ENCODE measurements around the gene TMX1. TPM values are rescaled to one million over a fixed set of nuclear protein-coding genes. Genes with fewer than 3 reads are reported as not detected.

TMX1 gene
- total and polyA plus RNA-seq, 3 donors from 2014 or later = 19.2 to 30.7 (median 19.5) TPM

DNA sequence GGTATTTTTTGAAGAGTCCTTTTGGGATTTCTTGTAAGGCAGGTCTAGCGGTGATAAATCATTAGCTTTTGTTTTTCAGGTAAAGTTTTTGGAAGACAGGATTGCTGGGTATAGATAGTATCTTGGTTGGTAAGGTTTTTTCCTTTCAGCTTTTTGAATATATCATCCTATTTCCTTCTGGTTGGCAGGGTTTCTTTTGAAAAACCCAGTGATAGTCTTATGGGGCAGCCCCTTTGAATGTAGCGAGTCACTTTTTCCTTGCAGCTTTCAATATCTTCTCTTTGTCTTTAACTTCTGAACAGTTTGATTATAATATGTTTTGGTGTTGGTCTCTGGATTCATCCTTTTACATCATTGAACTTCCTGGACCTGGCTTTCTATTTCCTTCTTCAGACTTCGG, 20.2 kb downstream of the TMX1 start:
- H3K9me3 ChIP-seq = no peaks in the 10 kb centered on the region

DNA sequence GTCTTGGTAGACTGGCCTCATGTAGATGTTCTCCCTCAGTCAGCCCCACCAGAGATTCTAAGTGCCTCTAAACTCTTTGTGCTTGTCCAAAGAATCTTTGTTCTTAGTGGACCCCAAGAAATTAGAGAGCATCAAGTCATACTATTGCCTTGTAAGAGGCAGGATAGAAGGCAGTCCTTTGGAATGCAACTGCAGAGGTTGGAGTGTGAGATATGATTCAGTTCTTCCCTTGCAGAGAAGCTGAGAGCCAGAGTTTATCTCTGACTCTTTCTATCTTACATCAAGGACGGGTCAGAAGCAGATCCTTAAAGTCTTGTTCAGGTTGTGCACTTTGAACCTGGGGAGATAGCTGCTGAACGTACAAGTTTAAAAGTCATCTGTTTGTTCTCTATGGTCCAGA, 21.1 kb downstream of the TMX1 start:
- Histone ChIP-seq H3K4me3 (no peak overlapping the region), H3K9me3 (no peaks in the 10 kb centered on the region), H3K27ac (no peak overlapping the region), H3K4me1 (no peaks in the 10 kb centered on the region), H3K27me3 (no peaks in the 10 kb centered on the region), H3K36me3 (ENCODE audit: low read depth, missing control alignments) (no peaks in the 10 kb centered on the region)
- TF ChIP-seq POLR2A (IDR thresholded peaks at IDR 0.05) = no peak
- TF ChIP-seq, protein P1, sequence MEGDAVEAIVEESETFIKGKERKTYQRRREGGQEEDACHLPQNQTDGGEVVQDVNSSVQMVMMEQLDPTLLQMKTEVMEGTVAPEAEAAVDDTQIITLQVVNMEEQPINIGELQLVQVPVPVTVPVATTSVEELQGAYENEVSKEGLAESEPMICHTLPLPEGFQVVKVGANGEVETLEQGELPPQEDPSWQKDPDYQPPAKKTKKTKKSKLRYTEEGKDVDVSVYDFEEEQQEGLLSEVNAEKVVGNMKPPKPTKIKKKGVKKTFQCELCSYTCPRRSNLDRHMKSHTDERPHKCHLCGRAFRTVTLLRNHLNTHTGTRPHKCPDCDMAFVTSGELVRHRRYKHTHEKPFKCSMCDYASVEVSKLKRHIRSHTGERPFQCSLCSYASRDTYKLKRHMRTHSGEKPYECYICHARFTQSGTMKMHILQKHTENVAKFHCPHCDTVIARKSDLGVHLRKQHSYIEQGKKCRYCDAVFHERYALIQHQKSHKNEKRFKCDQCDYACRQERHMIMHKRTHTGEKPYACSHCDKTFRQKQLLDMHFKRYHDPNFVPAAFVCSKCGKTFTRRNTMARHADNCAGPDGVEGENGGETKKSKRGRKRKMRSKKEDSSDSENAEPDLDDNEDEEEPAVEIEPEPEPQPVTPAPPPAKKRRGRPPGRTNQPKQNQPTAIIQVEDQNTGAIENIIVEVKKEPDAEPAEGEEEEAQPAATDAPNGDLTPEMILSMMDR (IDR thresholded peaks at IDR 0.05) = no peak
- intact Hi-C loops (cut with DNase I; ENCODE audit: low total_unique reads) = no loop called here
- 89 to 97% methylated on average over 2 of the region's 2 CpGs for WGBS, 2 donors
- DNase-seq = no peak

More for the DNA sequence above, 20.2 kb downstream of the TMX1 start:
- no peak overlapping the region for H3K27ac ChIP-seq
- no peaks in the 10 kb centered on the region for H3K27me3 ChIP-seq
- 94 to 98% methylated on average over 3 of the region's 3 CpGs for WGBS, 2 donors
- H3K4me3 ChIP-seq = no peak overlapping the region
- no peaks in the 10 kb centered on the region for H3K36me3 ChIP-seq (ENCODE audit: low read depth, missing control alignments)
- DNase-seq = no peak
- intact Hi-C loops (cut with DNase I; ENCODE audit: low total_unique reads) = no loop called here
- H3K4me1 ChIP-seq = no peaks in the 10 kb centered on the region
- TF ChIP-seq POLR2A (IDR thresholded peaks at IDR 0.05) = no peak
- TF ChIP-seq, protein P1 (IDR thresholded peaks at IDR 0.05) = no peak

DNA sequence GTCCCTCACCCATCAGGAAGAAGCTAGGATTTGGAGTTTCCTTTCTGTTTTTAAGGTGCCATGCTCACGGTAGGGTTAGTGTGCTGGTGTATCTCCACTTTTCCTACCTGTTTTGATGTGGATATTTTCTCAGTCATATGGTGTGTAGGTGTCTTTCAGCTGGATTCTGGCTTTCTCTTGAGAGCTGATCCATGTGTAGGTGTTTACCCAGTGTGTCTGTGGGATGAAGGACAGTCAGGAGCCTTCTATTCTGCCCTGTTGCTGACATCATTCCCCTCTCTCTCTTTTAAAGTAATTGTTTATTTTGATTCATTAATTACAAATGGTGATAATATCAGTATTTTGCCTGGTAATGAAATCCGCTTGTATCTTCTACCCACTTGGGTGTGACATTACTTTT, 22.8 kb downstream of the TMX1 start:
- Histone ChIP-seq H3K4me3 (no peak overlapping the region), H3K4me1 (no peaks in the 10 kb centered on the region), H3K27ac (no peak overlapping the region), H3K36me3 (ENCODE audit: low read depth, missing control alignments) (no peaks in the 10 kb centered on the region), H3K9me3 (no peaks in the 10 kb centered on the region), H3K27me3 (no peaks in the 10 kb centered on the region)
- intact Hi-C loops (cut with DNase I; ENCODE audit: low total_unique reads) = no loop called here
- 77 to 86% methylated on average over 2 of the region's 2 CpGs for WGBS, 2 donors
- DNase-seq = no peak
- TF ChIP-seq, protein P1 (IDR thresholded peaks at IDR 0.05) = no peak
- TF ChIP-seq POLR2A (IDR thresholded peaks at IDR 0.05) = no peak

DNA sequence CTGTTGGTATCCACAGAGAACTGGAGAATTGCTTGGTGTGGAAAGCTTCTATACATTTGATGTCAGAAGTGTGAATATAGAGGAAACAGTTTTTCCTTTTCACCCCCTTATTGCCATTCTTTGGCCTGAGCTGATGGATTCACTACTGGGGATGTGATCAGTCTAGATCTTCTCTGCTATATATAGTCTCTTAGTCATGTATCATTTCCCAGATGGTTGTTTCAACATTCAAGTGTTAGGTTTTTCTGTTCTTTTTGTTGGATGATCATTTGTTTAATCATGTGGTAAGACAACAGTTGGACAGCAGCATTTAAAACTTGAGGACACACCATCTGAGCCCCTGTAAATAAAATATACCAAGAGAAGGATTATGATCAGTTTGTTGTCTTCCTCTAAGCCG, 29.6 kb downstream of the TMX1 start:
- no peak for DNase-seq
- H3K9me3 ChIP-seq = no peaks in the 10 kb centered on the region
- intact Hi-C loops (cut with DNase I; ENCODE audit: low total_unique reads) = no loop called here
- no peaks in the 10 kb centered on the region for H3K4me1 ChIP-seq
- TF ChIP-seq, protein P1 (IDR thresholded peaks at IDR 0.05) = no peak
- no peak for TF ChIP-seq POLR2A (IDR thresholded peaks at IDR 0.05)
- no peak overlapping the region for H3K4me3 ChIP-seq
- H3K27ac ChIP-seq = no peak overlapping the region
- no peaks in the 10 kb centered on the region for H3K27me3 ChIP-seq
- 92 to 93% methylated on average over 1 of the region's 1 CpG for WGBS, 2 donors
- H3K36me3 ChIP-seq (ENCODE audit: low read depth, missing control alignments) = no peaks in the 10 kb centered on the region

DNA sequence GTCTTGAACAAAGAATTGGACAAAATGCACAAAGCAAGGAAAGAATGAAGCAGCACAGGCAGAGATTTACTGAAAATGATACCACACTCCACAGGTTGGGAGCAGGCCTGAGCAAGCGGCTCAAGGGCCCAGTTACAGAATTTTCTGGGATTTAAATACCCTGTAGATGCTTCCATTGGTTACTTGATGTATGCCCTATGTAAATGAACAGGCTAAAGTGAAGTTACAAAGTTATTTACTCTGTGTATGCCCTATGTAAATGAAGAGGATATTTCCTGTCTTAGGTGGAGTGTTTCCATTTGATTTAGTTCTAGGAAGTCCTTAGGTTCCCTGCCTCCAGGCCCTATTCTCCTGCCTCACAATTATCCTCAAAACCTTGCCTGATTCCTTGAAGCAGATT, 36.6 kb downstream of the TMX1 start:
- no peaks in the 10 kb centered on the region for H3K27me3 ChIP-seq
- no peak for DNase-seq
- H3K9me3 ChIP-seq = no peaks in the 10 kb centered on the region
- H3K36me3 ChIP-seq (ENCODE audit: low read depth, missing control alignments) = no peaks in the 10 kb centered on the region
- peaks cover 7% of the 10 kb centered on the region for H3K4me1 ChIP-seq
- 95 to 97% methylated on average over 1 of the region's 1 CpG for WGBS, 2 donors
- H3K27ac ChIP-seq = no peak overlapping the region
- intact Hi-C loops (cut with DNase I; ENCODE audit: low total_unique reads) = no loop called here
- no peak overlapping the region for H3K4me3 ChIP-seq
- TF ChIP-seq POLR2A (IDR thresholded peaks at IDR 0.05) = no peak
- TF ChIP-seq, protein P1 (IDR thresholded peaks at IDR 0.05) = no peak

All from testis (tissue), 3 donors.